PC-9 (cell line): ENCODE data around the gene CEP350. TPM values are rescaled to one million over a fixed set of nuclear protein-coding genes. Genes with fewer than 3 reads are reported as not detected.

Experiments used
- BruUV-seq: library from RNA; stranded (reverse); fragments of 400-500 nt; replicated peaks from 2 replicates; lab custom pipeline; 2021; lab: Mats Ljungman, UMichigan
- CTCF ChIA-PET: fragments of 300-600 bp; sonication (Branson Sonifier 250); formaldehyde crosslinking; loops from one replicate; lab custom pipeline; 2022; ENCODE audit warnings: antibody characterized with exemption; lab: Charles Lee
- POLR2A ChIA-PET: fragments of 300-600 bp; sonication (Branson Sonifier 250); formaldehyde crosslinking; loops from one replicate; lab custom pipeline; 2022; ENCODE audit warnings: antibody characterized with exemption; ENCODE audit not compliant: unreplicated experiment; lab: Charles Lee
- DNase-seq, 2 experiments: peaks; one replicate each; pipeline versions ENCODE4 v3.0.0 to v3.0.0-alpha.2; 2015 to 2022; ENCODE audit warnings: mixed read lengths in 1 of 2
- H2AFZ ChIP-seq: fragments of 200-600 bp; sonication (generic); 2 replicates; pipeline ENCODE4 v1.8.1; 2017; ENCODE audit warnings: antibody characterized with exemption
- H3F3A ChIP-seq: fragments of 200-600 bp; sonication (generic); 2 replicates; pipeline ENCODE4 v1.8.1; 2017; ENCODE audit warnings: antibody characterized with exemption, mild to moderate bottlenecking, low read depth; ENCODE audit not compliant: insufficient read depth
- H3K27ac ChIP-seq: fragments of 200-600 bp; sonication (generic); 2 replicates; pipeline ENCODE4 v1.6.1; 2016; ENCODE audit warnings: mixed run types
- H3K27me3 ChIP-seq: fragments of 200-600 bp; sonication (generic); 2 replicates; pipeline ENCODE4 v1.6.1; 2016; ENCODE audit warnings: low read depth, mixed run types; ENCODE audit not compliant: insufficient read depth
- H3K36me3 ChIP-seq: fragments of 200-600 bp; sonication (generic); 2 replicates; pipeline ENCODE4 v1.6.1; 2016; ENCODE audit warnings: low read depth, mixed run types
- H3K4me1 ChIP-seq: fragments of 200-600 bp; sonication (generic); replicated peaks from 2 replicates; pipeline ENCODE4 v1.6.1; 2016; ENCODE audit warnings: mixed run types; ENCODE audit not compliant: insufficient read depth
- H3K4me2 ChIP-seq: fragments of 200-600 bp; sonication (generic); 2 replicates; pipeline ENCODE4 v1.6.1; 2017; ENCODE audit warnings: mixed run types
- H3K4me3 ChIP-seq: fragments of 200-600 bp; sonication (generic); 2 replicates; pipeline ENCODE4 v1.6.1; 2016; ENCODE audit warnings: mixed run types
- H3K79me2 ChIP-seq: fragments of 200-600 bp; sonication (generic); 2 replicates; pipeline ENCODE4 v1.6.1; 2017; ENCODE audit warnings: low read depth, mixed run types
- H3K9me2 ChIP-seq: fragments of 200-600 bp; sonication (generic); 2 replicates; pipeline ENCODE4 v1.8.1; 2017; ENCODE audit warnings: mild to moderate bottlenecking; ENCODE audit not compliant: insufficient read depth
- H3K9me3 ChIP-seq: fragments of 200-600 bp; sonication (generic); 2 replicates; pipeline ENCODE4 v1.8.1; 2016; ENCODE audit warnings: low read depth; ENCODE audit not compliant: insufficient read depth
- H4K20me1 ChIP-seq: fragments of 200-600 bp; sonication (generic); 2 replicates; pipeline ENCODE4 v1.8.1; 2017; ENCODE audit not compliant: insufficient read depth
- EZH2 ChIP-seq: fragments of 200-600 bp; sonication (generic); IDR thresholded peaks from 2 replicates; pipeline ENCODE4 v1.8.0; 2017; ENCODE audit warnings: antibody characterized with exemption, low read depth
- intact Hi-C: fragments of 100-400 bp; cut with micrococcal nuclease; formaldehyde crosslinking; loops from one replicate; pipeline ENCODE4 v1.10.0; 2022; ENCODE audit not compliant: unreplicated experiment
- total RNA-seq: library from RNA; stranded (reverse); gene quantifications from 2 replicates; pipeline ENCODE4 v1.2.3, GENCODE V29; 2021
- TF ChIP-seq, protein P1 (sequence below): fragments of 200-600 bp; sonication (generic); conservative IDR thresholded peaks from 2 replicates; pipeline ENCODE4 v1.6.1; 2017; ENCODE audit warnings: mixed run types, antibody characterized with exemption, mild to moderate bottlenecking, moderate library complexity

The CEP350 gene
- total RNA-seq, 1 experiment from 2014 or later: 30.6 TPM

DNA sequence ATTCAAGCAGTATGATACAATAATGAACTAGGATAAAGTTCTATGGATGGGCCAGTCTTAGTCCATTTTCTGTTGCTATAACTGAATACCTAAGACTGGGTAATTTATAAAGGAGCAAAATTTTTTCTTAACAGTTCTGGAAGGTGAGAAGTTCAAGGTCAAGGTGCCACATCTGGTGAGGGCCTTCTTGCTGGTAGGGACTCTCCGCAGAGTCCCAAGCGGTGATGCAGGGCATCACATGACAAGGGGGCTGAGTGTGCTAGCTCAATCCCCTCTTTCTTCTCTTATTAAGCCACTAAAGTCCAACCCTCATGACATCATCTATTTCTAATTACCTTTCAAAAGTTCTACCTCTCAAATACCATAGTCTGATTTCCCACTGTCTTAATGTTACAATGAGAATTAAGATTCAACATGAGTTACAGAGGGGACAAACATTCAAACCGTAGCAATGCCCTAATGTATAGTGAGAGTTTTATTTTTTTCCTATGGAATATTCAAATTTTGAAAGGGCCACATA lies 107.9 kb downstream of the CEP350 start:
- Histone ChIP-seq H3K79me2 (0 out of 2 replicates have a peak, but pooled peaks cover 4% of the 10 kb centered on the region), H3K4me2 (no peak overlapping the region), H3F3A (peaks cover 4% of the 10 kb centered on the region; the same call in 1 of the 2 replicates), H3K27me3 (no peaks in the 10 kb centered on the region), H3K9me3 (no peaks in the 10 kb centered on the region), H4K20me1 (no peaks in the 10 kb centered on the region), H3K4me1 (peaks cover 7% of the 10 kb centered on the region), H3K9me2 (no peaks in the 10 kb centered on the region), H3K4me3 (no peak overlapping the region), H3K36me3 (peaks cover 29% of the 10 kb centered on the region; the same call in 1 of the 2 replicates), H3K27ac (no peak overlapping the region), H2AFZ (no peak overlapping the region)
- no TSS peak for BruUV-seq
- TF ChIP-seq, protein P1, sequence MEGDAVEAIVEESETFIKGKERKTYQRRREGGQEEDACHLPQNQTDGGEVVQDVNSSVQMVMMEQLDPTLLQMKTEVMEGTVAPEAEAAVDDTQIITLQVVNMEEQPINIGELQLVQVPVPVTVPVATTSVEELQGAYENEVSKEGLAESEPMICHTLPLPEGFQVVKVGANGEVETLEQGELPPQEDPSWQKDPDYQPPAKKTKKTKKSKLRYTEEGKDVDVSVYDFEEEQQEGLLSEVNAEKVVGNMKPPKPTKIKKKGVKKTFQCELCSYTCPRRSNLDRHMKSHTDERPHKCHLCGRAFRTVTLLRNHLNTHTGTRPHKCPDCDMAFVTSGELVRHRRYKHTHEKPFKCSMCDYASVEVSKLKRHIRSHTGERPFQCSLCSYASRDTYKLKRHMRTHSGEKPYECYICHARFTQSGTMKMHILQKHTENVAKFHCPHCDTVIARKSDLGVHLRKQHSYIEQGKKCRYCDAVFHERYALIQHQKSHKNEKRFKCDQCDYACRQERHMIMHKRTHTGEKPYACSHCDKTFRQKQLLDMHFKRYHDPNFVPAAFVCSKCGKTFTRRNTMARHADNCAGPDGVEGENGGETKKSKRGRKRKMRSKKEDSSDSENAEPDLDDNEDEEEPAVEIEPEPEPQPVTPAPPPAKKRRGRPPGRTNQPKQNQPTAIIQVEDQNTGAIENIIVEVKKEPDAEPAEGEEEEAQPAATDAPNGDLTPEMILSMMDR: no peak
- no peak for TF ChIP-seq EZH2
- intact Hi-C loops: no loop called here
- no peak for DNase-seq
- CTCF ChIA-PET: no interaction called here
- POLR2A ChIA-PET: no interaction called here

DNA sequence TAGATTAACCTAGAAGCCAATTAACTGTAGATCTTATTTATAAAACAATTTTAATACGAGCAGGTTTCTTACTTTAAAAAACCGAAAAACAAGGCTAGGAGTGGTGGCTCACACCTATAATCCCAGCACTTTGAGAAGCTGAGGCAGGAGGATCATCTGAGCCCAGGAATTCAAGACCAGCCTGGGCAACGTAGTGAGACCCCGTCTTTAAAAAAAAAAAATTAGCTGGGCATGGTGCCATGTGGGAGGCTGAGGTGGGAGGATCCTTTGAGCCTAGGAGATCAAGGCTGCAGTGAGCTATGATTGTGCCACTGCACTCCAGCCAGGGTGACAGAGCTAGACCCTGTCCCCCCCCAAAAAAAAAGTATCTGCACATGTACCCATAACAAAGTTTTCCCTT lies 110.8 kb downstream of the CEP350 start:
- ChIA-PET CTCF (no interaction called here), POLR2A (no interaction called here)
- Histone ChIP-seq H3K4me1 (no peaks in the 10 kb centered on the region), H3K27me3 (no peaks in the 10 kb centered on the region), H3K79me2 (no peaks in the 10 kb centered on the region), H3K4me2 (no peak overlapping the region), H3F3A (0 out of 2 replicates have a peak, but pooled peaks cover 4% of the 10 kb centered on the region), H2AFZ (no peak overlapping the region), H4K20me1 (no peaks in the 10 kb centered on the region; the same call in 1 of the 2 replicates), H3K4me3 (no peak overlapping the region), H3K9me3 (no peaks in the 10 kb centered on the region), H3K27ac (no peak overlapping the region), H3K9me2 (no peaks in the 10 kb centered on the region), H3K36me3 (peaks cover 23% of the 10 kb centered on the region; the same call in 1 of the 2 replicates)
- TF ChIP-seq EZH2: no peak
- TF ChIP-seq, protein P1: no peak
- DNase-seq: no peak
- intact Hi-C loops: no loop called here
- no TSS peak for BruUV-seq

- H3K4me2 ChIP-seq: no peak overlapping the region
- no peaks in the 10 kb centered on the region for H3K9me2 ChIP-seq
- POLR2A ChIA-PET: no interaction called here
- H3F3A ChIP-seq: 0 out of 2 replicates have a peak, but pooled peaks cover 4% of the 10 kb centered on the region
- H3K9me3 ChIP-seq: no peaks in the 10 kb centered on the region
- H3K79me2 ChIP-seq: no peaks in the 10 kb centered on the region
- peaks cover 23% of the 10 kb centered on the region; the same call in 1 of the 2 replicates for H3K36me3 ChIP-seq
- no peaks in the 10 kb centered on the region for H3K27me3 ChIP-seq
- no peak overlapping the region for H3K4me3 ChIP-seq
- H3K27ac ChIP-seq: no peak overlapping the region
- CTCF ChIA-PET: no interaction called here
- intact Hi-C loops: no loop called here
- no peaks in the 10 kb centered on the region for H3K4me1 ChIP-seq
- TF ChIP-seq EZH2: no peak
- TF ChIP-seq, protein P1: no peak
- DNase-seq: no peak
- H4K20me1 ChIP-seq: no peaks in the 10 kb centered on the region; the same call in 1 of the 2 replicates
- BruUV-seq: no TSS peak
- H2AFZ ChIP-seq: no peak overlapping the region
Observed at GRCh38 chr1:180066150-180066549, 111.5 kb downstream of the CEP350 start.
